Tibial artery (tissue), 4 donors: ENCODE results near the gene TRAF3.

ENCODE experiments used
- DNase-seq, 2 donors: peaks; one replicate each; pipeline ENCODE4 v3.0.0-alpha.2; 2019
- H3K27ac ChIP-seq, 2 donors: fragments of 200-600 bp; sonication (generic) in 1 of 2; 1 replicate in 1 of 2; 2 replicates in 1 of 2; pipeline ENCODE4 v1.5.1; 2018 to 2019; ENCODE audit warnings: mild to moderate bottlenecking in 1 of 2
- H3K27me3 ChIP-seq, 2 donors: fragments of 200-600 bp; sonication (generic) in 1 of 2; one replicate each; pipeline versions ENCODE4 v1.5.1 to v1.6.0; 2016 to 2019
- H3K36me3 ChIP-seq, 3 donors: fragments of 200-600 bp; sonication (generic) in 2 of 3; one replicate each; pipeline ENCODE4 v1.5.1; 2016 to 2019; ENCODE audit warnings: mild to moderate bottlenecking in 2 of 3
- H3K4me1 ChIP-seq, 4 donors: fragments of 200-600 bp; sonication (generic) in 2 of 4; 1 replicate in 3 of 4; 2 replicates in 1 of 4; pipeline ENCODE4 v1.5.1; 2016 to 2019
- H3K4me3 ChIP-seq, 2 donors: fragments of 200-600 bp; sonication (generic) in 1 of 2; 1 replicate in 1 of 2; 2 replicates in 1 of 2; pipeline ENCODE4 v1.5.1; 2018 to 2019; ENCODE audit warnings: mild to moderate bottlenecking in 2 of 2
- H3K9me3 ChIP-seq, 3 donors: fragments of 200-600 bp; sonication (generic) in 1 of 3; one replicate each; pipeline ENCODE4 v1.5.1; 2016 to 2019
- intact Hi-C: fragments of 100-400 bp; cut with DNase I; formaldehyde crosslinking; loops from one replicate; pipeline ENCODE4 v1.15.0; 2023; ENCODE audit warnings: low total_unique reads
- TF ChIP-seq, protein P1 (sequence below), 2 experiments: fragments of 200-600 bp in 1 of 2; fragments of 450-650 bp in 1 of 2; IDR thresholded peaks; one replicate each; pipeline ENCODE4 v1.5.1; 2017 to 2019; ENCODE audit warnings: antibody characterized with exemption in 2 of 2, mild to moderate bottlenecking in 1 of 2, moderate library complexity in 1 of 2

The TRAF3 gene

DNA sequence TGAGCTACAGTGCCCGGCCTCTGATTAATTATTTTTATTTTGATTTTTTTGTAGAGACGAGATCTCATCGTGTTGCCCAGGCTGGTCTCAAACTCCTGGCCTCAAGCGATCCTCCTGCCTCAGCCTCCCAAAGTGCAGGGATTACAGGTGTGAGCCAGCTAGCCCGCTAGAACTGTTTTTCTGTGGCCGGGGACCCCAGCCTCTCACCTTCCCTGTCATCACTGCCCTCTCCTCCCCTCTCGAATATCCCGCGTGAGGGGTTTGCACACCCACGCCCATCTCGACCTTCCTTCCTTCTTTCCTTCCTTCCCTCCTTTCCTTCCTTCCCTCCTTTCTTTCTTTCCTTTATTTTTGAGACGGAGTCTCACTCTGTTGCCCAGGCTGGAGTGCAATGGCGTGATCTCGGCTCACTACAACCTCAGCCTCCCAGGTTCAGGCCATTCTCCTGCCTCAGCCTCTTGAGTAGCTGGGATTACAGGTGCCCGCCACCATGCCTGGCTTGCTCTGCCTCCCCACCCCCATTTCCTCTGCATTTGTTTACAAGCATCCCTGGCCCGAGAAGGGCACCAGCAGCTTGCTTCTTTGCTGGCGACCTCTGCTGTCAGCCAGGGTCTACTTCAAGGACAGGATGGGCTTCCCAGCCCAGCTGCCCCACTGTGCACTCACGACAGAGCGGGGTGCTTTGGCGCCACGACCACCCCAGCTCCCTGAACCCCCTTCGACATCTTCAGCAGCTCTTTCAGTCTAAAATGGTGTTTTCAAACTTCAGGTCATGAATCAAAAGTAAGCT is 4.3 kb upstream of the TRAF3 start:
- H3K27ac ChIP-seq: no peak overlapping the region
- H3K9me3 ChIP-seq: no peaks in the 10 kb centered on the region
- DNase-seq: no peak
- intact Hi-C loops: loop anchor here (10.0 kb wide), 1 partner anchor 248 kb away; no protein-coding TSS in a partner anchor
- TF ChIP-seq, protein P1, sequence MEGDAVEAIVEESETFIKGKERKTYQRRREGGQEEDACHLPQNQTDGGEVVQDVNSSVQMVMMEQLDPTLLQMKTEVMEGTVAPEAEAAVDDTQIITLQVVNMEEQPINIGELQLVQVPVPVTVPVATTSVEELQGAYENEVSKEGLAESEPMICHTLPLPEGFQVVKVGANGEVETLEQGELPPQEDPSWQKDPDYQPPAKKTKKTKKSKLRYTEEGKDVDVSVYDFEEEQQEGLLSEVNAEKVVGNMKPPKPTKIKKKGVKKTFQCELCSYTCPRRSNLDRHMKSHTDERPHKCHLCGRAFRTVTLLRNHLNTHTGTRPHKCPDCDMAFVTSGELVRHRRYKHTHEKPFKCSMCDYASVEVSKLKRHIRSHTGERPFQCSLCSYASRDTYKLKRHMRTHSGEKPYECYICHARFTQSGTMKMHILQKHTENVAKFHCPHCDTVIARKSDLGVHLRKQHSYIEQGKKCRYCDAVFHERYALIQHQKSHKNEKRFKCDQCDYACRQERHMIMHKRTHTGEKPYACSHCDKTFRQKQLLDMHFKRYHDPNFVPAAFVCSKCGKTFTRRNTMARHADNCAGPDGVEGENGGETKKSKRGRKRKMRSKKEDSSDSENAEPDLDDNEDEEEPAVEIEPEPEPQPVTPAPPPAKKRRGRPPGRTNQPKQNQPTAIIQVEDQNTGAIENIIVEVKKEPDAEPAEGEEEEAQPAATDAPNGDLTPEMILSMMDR (IDR thresholded peaks at IDR 0.05): no peak
- H3K4me1 ChIP-seq: peaks cover 0 to 1% (median 0%) of the 10 kb centered on the region in 4 donors
- no peak overlapping the region for H3K4me3 ChIP-seq
- H3K36me3 ChIP-seq: no peaks in the 10 kb centered on the region
- H3K27me3 ChIP-seq: no peaks in the 10 kb centered on the region

DNA sequence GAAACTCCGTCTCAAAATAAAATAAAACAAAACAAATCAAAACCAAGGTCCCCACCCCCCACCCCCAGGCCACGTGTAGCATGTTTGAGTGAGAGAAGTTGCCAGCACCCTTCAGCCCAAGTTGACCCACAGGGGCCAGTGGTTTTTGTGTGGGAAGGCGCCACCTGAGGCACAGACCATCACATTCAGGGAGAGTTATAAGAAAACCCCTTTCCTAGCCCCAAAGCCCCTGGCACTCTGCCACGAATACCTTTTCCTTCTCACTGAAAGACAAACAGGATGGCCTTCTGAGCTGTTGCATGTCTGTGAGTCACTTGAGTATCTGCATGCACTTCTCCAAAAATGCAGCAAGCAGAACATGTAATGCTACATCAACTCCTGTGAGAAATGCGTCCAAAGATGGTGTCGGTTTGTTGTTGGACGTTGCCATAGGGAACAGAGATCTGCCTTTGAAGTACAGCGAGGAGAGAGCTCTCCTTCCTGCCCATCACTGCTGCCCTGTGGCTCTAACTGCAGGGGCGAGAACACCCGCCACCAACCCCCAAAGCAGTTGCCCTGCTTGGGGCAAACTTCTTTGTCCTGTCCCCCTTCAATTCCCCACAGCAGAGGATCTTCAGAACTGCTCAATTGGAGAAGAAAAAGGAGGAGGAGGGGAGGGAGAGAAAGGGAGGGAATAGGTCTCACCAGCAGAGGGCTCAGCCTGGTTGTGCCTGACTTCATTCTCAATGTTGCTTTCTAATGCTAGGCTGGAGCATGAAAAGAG is 2.7 kb upstream of the TRAF3 start:
- H3K9me3 ChIP-seq: no peaks in the 10 kb centered on the region
- H3K27ac ChIP-seq: peak overlapping the region in 1 of 2 donors; percentile 73
- H3K4me3 ChIP-seq: no peak overlapping the region
- peaks cover 0 to 12% (median 8%) of the 10 kb centered on the region in 4 donors for H3K4me1 ChIP-seq
- intact Hi-C loops: loop anchor here (10.0 kb wide), 1 partner anchor 250 kb away; no protein-coding TSS in a partner anchor
- no peaks in the 10 kb centered on the region for H3K36me3 ChIP-seq
- no peaks in the 10 kb centered on the region for H3K27me3 ChIP-seq
- peak in 1 of 2 donors; percentile 40 for DNase-seq
- TF ChIP-seq, protein P1 (IDR thresholded peaks at IDR 0.05): peak; percentile 54 to 67

DNA sequence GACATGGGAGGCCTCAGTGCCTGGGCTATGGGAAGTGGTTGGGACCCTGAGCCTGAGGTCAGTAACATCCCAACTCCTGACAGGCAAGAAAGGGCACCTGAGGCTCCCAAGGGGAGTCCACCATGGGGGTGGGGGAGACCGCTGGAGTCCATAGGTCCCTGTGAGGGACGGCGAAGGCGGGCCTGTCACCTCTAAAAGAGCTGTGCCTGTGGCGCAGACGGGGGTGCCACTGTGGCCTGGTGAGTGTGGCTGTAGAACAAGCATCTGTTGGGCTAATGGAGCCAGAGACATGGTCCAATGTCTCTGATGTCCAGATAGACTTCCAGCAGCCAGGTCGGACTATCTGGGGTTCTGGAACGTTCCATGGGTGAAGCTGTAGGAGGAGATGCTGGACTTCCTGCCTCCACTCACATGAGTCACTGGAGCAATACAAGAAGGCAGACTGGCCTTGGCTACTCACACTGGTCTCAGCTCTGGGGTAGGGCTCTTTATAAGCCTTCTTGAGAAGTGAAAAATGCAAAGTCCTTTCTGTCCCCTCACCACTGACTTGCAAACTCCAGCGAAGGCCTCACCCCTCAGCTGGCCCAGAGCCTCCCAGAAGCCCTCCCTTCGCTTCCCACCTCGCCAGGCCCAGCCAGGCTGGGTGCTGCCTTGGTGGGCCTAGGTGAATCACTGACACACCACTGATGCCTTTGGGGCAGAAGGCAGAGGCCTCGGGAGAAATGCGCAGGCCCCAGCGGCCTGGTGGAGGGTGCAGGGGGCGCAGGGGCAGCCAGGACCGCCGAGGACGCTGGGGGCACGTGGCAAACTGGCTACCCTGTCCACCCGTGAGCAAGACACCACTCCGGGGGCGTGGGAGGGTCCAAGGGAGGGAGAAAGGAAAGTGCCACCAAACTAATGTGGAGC is 1.1 kb upstream of the TRAF3 start:
- Histone ChIP-seq H3K27me3 (no peaks in the 10 kb centered on the region), H3K27ac (peak overlapping the region; percentile 73 to 74), H3K4me3 (peak overlapping the region in 1 of 2 donors; percentile 50), H3K9me3 (no peaks in the 10 kb centered on the region), H3K36me3 (no peaks in the 10 kb centered on the region), H3K4me1 (peaks cover 0 to 15% (median 9%) of the 10 kb centered on the region in 4 donors)
- intact Hi-C loops: loop anchor here (10.0 kb wide), 1 partner anchor 251 kb away; no protein-coding TSS in a partner anchor
- TF ChIP-seq, protein P1 (IDR thresholded peaks at IDR 0.05): no peak
- DNase-seq: peak in 1 of 2 donors; percentile 45

DNA sequence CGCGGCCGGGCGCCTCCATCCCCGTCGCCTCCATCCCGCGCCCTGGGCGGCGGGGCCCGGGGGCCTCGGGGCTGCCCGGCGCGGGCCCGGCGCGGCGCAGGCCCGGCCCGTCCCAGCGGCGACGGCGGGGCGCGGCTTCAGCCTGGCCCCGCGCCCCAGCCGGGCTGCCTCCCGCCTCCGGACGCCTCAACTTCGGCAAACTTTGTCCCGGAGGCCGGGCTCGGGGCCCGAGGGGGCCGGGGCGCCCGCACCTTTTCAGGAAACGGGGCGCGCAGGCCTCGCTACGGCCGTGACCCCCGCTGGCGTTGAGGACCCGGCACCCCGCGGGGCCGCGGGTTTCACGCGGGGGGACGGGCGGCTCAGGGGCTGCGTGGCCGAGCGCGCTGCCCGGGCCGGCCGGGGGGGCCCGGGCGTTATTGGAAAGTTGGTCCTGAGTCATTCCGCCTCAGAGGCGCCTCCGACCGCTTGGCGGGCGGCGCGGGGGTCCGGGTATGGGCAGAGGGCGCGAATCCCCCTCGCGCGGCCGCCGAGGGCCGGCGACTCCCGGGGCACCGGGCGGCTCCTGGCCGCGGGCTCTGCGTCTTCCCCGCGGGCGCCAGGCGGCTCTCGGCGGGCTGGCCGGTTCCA is 575 bp downstream of the TRAF3 start:
- DNase-seq: no peak
- Histone ChIP-seq H3K27ac (peak overlapping the region; percentile 76 to 86), H3K27me3 (no peaks in the 10 kb centered on the region), H3K9me3 (no peaks in the 10 kb centered on the region), H3K36me3 (no peaks in the 10 kb centered on the region), H3K4me3 (peak overlapping the region; percentile 63 to 96), H3K4me1 (peaks cover 0 to 15% (median 9%) of the 10 kb centered on the region in 4 donors)
- TF ChIP-seq, protein P1 (IDR thresholded peaks at IDR 0.05): no peak
- intact Hi-C loops: loop anchor here (10.0 kb wide), 1 partner anchor 253 kb away; no protein-coding TSS in a partner anchor
